Measurements from ENCODE around the gene ARL5B. TPM values are rescaled to one million over a fixed set of nuclear protein-coding genes. Genes with fewer than 3 reads are reported as not detected.

The ARL5B gene
- polyA plus RNA-seq, 5 donors: 29.1 to 53.0 (median 40.4) TPM

GRCh38 chr10:18656724-18657123 is 2.5 kb upstream of the ARL5B start:
- peak in 1 of 2 donors; percentile 59 for DNase-seq

GRCh38 chr10:18658271-18659124 is 733 bp upstream of the ARL5B start:
- DNase-seq: no peak

- DNase-seq: no peak
Measured at GRCh38 chr10:18659819-18660535, 746 bp downstream of the ARL5B start.

- no peak for DNase-seq
Measured at GRCh38 chr10:18660816-18661431, 1.7 kb downstream of the ARL5B start.

- DNase-seq: no peak
Measured at GRCh38 chr10:18664841-18665478, 5.7 kb downstream of the ARL5B start.

GRCh38 chr10:18665815-18666558 is 6.8 kb downstream of the ARL5B start:
- DNase-seq: no peak

- no peak for DNase-seq
Measured at GRCh38 chr10:18666810-18667209, 7.6 kb downstream of the ARL5B start.

GRCh38 chr10:18668026-18668425 is 8.8 kb downstream of the ARL5B start:
- DNase-seq: no peak

GRCh38 chr10:18675086-18675801 is 16.0 kb downstream of the ARL5B start:
- DNase-seq: no peak

GRCh38 chr10:18680754-18681153 is 21.5 kb downstream of the ARL5B start:
- no peak for DNase-seq

GRCh38 chr10:18681366-18681765 is 22.1 kb downstream of the ARL5B start:
- DNase-seq: no peak

- DNase-seq: no peak
Measured at GRCh38 chr10:18681971-18682411, 22.8 kb downstream of the ARL5B start.

- DNase-seq: no peak
Measured at GRCh38 chr10:18683427-18683826, 24.2 kb downstream of the ARL5B start.

- no peak for DNase-seq
Measured at GRCh38 chr10:18684416-18684815, 25.2 kb downstream of the ARL5B start.

GRCh38 chr10:18684953-18685352 is 25.7 kb downstream of the ARL5B start:
- no peak for DNase-seq

- no peak for DNase-seq
Measured at GRCh38 chr10:18685555-18685954, 26.3 kb downstream of the ARL5B start.

- DNase-seq: no peak
Measured at GRCh38 chr10:18687195-18687594, 28.0 kb downstream of the ARL5B start.

GRCh38 chr10:18687706-18688105 is 28.5 kb downstream of the ARL5B start:
- DNase-seq: no peak

- no peak for DNase-seq
Measured at GRCh38 chr10:18689498-18689897, 30.3 kb downstream of the ARL5B start.

GRCh38 chr10:18690541-18690940 is 31.3 kb downstream of the ARL5B start:
- DNase-seq: no peak

Data from right lung (tissue), 5 donors.